LNCAP (cell line): ENCODE results near the gene ACADSB.

ENCODE experiments used
- TF ChIP-seq, protein P1 (sequence below): fragments of 450-650 bp; IDR thresholded peaks from 2 replicates; pipeline ENCODE4 v1.5.1; 2017; ENCODE audit warnings: mild to moderate bottlenecking

The ACADSB gene

GRCh38 chr10:123043409-123043925 lies 34.7 kb downstream of the ACADSB start:
- TF ChIP-seq, protein P1, sequence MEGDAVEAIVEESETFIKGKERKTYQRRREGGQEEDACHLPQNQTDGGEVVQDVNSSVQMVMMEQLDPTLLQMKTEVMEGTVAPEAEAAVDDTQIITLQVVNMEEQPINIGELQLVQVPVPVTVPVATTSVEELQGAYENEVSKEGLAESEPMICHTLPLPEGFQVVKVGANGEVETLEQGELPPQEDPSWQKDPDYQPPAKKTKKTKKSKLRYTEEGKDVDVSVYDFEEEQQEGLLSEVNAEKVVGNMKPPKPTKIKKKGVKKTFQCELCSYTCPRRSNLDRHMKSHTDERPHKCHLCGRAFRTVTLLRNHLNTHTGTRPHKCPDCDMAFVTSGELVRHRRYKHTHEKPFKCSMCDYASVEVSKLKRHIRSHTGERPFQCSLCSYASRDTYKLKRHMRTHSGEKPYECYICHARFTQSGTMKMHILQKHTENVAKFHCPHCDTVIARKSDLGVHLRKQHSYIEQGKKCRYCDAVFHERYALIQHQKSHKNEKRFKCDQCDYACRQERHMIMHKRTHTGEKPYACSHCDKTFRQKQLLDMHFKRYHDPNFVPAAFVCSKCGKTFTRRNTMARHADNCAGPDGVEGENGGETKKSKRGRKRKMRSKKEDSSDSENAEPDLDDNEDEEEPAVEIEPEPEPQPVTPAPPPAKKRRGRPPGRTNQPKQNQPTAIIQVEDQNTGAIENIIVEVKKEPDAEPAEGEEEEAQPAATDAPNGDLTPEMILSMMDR = peak; percentile 85

DNA sequence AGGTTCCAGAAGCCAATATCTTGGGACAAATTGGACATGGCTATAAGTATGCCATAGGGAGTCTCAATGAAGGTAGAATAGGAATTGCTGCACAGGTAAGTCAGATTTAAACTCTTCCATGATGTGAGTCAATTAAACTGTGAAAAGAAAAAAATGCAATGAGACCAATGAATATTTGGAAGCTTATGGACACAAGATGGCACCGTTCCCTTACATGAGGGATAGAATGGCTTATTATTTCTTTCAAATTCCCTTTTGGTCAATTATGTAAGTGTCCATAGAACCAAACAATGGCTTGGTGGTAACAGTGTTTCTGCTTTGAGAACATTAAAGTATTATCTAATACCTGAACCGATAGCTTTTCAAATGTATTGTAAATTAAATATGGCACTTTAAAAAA lies 35.6 kb downstream of the ACADSB start:
- TF ChIP-seq, protein P1 = no peak

- TF ChIP-seq, protein P1 = no peak
Observed at GRCh38 chr10:123045961-123046731, 37.3 kb downstream of the ACADSB start.

DNA sequence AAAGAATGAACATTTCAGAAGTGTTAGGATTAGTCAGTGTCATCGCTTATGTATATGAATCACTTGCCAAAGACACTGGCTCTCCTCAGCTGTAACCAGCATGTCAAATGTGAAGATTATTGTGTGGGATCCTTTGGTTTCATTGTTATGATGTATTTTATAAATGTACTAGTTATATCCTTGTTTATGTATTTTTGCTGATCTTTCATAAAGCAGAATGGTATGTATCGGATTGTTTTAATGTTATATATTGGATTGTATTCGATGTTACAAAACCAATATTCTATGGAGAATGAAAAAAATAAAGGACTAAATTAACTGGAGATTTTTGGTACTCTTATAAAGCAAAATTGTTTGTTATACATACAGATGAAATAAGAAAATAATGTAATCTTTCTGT lies 49.2 kb downstream of the ACADSB start:
- TF ChIP-seq, protein P1 = no peak

DNA sequence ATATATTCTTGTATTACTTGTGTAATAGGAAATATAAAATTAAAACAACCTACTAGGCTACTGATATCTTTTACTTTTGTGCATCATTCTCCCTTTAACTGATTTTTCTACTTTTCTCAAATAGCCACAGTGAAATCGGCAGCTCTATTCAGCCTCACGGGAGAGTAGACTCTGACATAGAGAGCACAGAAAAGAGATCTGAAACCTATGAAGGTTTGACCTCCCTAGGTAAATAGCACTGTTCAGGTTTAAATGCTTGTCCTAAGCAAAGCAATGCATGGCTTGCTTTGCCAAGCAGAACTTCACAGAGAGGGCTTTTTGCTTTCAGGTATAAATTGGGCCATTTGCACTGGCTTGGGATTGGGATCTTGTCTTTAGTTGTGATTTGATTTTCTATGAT lies 53.1 kb downstream of the ACADSB start:
- TF ChIP-seq, protein P1 = no peak

GRCh38 chr10:123062726-123063125 lies 53.9 kb downstream of the ACADSB start:
- TF ChIP-seq, protein P1 = no peak

GRCh38 chr10:123068087-123068853 lies 59.5 kb downstream of the ACADSB start:
- TF ChIP-seq, protein P1 = no peak
